Measurements from ENCODE around the gene SBF2. TPM values are rescaled to one million over a fixed set of nuclear protein-coding genes. Genes with fewer than 3 reads are reported as not detected.
A peak's percentile ranks its signal among the peaks of the same experiment; 100 is the strongest.

The SBF2 gene
- total and polyA plus RNA-seq, 2 donors (not counting 3 experiments of a cell fraction or from before 2014, with no cell fraction given): 15.4 to 42.4 TPM

DNA sequence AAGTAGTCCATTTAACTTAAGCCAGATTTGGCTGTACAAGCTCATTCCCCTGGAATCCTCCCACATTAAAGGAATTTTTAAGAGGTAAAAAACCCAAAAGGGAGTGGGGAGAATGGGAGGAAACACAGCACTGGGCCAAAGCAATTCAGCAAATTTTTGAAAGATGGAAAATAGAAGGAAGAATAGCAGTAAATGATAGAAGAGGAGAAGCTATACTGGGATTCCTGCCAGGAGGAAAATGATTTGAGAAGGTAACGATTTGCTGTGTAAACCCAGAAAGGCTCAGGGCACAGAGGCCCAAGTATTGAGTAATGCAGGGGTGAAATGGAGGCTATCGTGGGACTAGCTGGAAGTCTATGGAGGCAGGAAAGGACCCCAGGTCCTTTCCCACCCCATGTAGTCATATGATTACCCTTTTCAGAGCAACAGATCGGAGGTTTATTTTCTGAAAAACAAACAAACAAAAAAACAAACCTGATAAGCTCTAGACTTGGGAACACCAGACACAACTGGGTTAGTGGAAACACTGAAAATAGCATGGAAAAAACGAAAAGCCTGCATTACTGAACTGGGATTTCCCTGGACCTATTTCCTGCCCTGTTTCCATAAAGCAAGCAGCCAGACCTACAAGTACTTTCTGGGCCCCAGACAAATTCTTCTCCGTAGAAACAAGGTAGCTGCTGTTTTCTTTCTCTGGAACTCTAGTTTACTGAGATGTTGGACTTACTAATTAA, 490.2 kb downstream of the SBF2 start:
- Histone ChIP-seq H3K9me3 (replicated peaks; ENCODE audit: control insufficient read depth, insufficient read depth, low read length) (no peaks in the 10 kb centered on the region), H3K4me2 (ENCODE audit: insufficient read depth, low read length) (no peak overlapping the region), H3K9me1 (replicated peaks; ENCODE audit: control insufficient read depth, extremely low read depth, insufficient read depth, low read length) (no peaks in the 10 kb centered on the region), H3K9ac (replicated peaks; ENCODE audit: extremely low read depth, insufficient read depth, low read length) (no peak overlapping the region), H2AFZ (ENCODE audit: low read depth, low read length) (no peak overlapping the region), H3K79me2 (ENCODE audit: control insufficient read depth, insufficient read depth, low read length) (no peaks in the 10 kb centered on the region), H3K4me3 (replicated peaks in 1 of 3; ENCODE audit: insufficient read depth in 1 of 3, low read depth in 1 of 3, low read length in 3 of 3) (no peak overlapping the region), H3K4me1 (ENCODE audit: control insufficient read depth, extremely low read depth, insufficient read depth, low read length) (no peaks in the 10 kb centered on the region), H3K27ac (ENCODE audit: insufficient read depth, low read depth, low read length) (no peak overlapping the region), H4K20me1 (replicated peaks; ENCODE audit: control insufficient read depth, extremely low read depth, insufficient read depth, low read length) (no peaks in the 10 kb centered on the region), H3K27me3 (ENCODE audit: control insufficient read depth in 2 of 2, insufficient read depth in 2 of 2, low read length in 2 of 2) (no peaks in the 10 kb centered on the region), H3K36me3 (ENCODE audit: control insufficient read depth in 2 of 2, extremely low read depth in 1 of 2, insufficient read depth in 2 of 2, low read length in 2 of 2) (no peaks in the 10 kb centered on the region)
- FAIRE-seq: peak; percentile 68
- no TSS peak for BruUV-seq (replicated peaks)
- intact Hi-C loops (cut with micrococcal nuclease) (no loop called here), dilution Hi-C loops (cut with MboI; ENCODE audit: extremely low pct_ligation_motif_present, low sequenced_read_pairs) (no loop called here)
- POLR2A ChIA-PET: interaction anchor here (0.6 kb wide), 1 partner anchor 96 kb away, joined by 4 read pairs; no protein-coding TSS in a partner anchor
- no peak for DNase-seq (ENCODE audit: low read depth, low spot score)
- CTCF ChIA-PET: interaction anchor here (1.6 kb wide), 1 partner anchor 562 kb away, joined by 3 read pairs; no protein-coding TSS in a partner anchor
- TF ChIP-seq POLR2AphosphoS5 (IDR thresholded peaks at IDR 0.05; ENCODE audit: insufficient read depth, low read depth, low read length): no peak
- TF ChIP-seq MYC (IDR thresholded peaks at IDR 0.05; ENCODE audit: low read depth, low read length): no peak
- TF ChIP-seq GATA2 (IDR thresholded peaks at IDR 0.05; ENCODE audit: insufficient read depth, insufficient read length, low read depth, low read length): no peak
- TF ChIP-seq JUN (IDR thresholded peaks at IDR 0.05; ENCODE audit: borderline replicate concordance, insufficient read depth, insufficient read length, low read depth): no peak

GRCh38 chr11:9802291-9802861, 491.6 kb downstream of the SBF2 start:
- no peaks in the 10 kb centered on the region for H3K79me2 ChIP-seq (ENCODE audit: control insufficient read depth, insufficient read depth, low read length)
- H4K20me1 ChIP-seq (replicated peaks; ENCODE audit: control insufficient read depth, extremely low read depth, insufficient read depth, low read length): no peaks in the 10 kb centered on the region
- H3K4me1 ChIP-seq (ENCODE audit: control insufficient read depth, extremely low read depth, insufficient read depth, low read length): no peaks in the 10 kb centered on the region
- H3K27ac ChIP-seq (ENCODE audit: insufficient read depth, low read depth, low read length): no peak overlapping the region
- H3K4me2 ChIP-seq (ENCODE audit: insufficient read depth, low read length): no peak overlapping the region
- intact Hi-C loops (cut with micrococcal nuclease) (no loop called here), dilution Hi-C loops (cut with MboI; ENCODE audit: extremely low pct_ligation_motif_present, low sequenced_read_pairs) (no loop called here)
- no peaks in the 10 kb centered on the region for H3K36me3 ChIP-seq (ENCODE audit: control insufficient read depth in 2 of 2, extremely low read depth in 1 of 2, insufficient read depth in 2 of 2, low read length in 2 of 2)
- BruUV-seq (replicated peaks): no TSS peak
- no peaks in the 10 kb centered on the region for H3K9me3 ChIP-seq (replicated peaks; ENCODE audit: control insufficient read depth, insufficient read depth, low read length)
- TF ChIP-seq POLR2AphosphoS5 (IDR thresholded peaks at IDR 0.05; ENCODE audit: insufficient read depth, low read depth, low read length) (no peak), EZH2 (IDR thresholded peaks at IDR 0.05; ENCODE audit: borderline replicate concordance, low read depth, low read length, severe bottlenecking) (no peak), GATA2 (IDR thresholded peaks at IDR 0.05; ENCODE audit: insufficient read depth, insufficient read length, low read depth, low read length) (no peak), MYC (IDR thresholded peaks at IDR 0.05; ENCODE audit: low read depth, low read length) (no peak), CTCF (IDR thresholded peaks at IDR 0.05; ENCODE audit: extremely low read depth in 1 of 2, insufficient read depth in 1 of 2, low read depth in 1 of 2, low read length in 2 of 2) (no peak), FOS (IDR thresholded peaks at IDR 0.05; ENCODE audit: borderline replicate concordance, insufficient read depth, low read length) (no peak), POLR2A (IDR thresholded peaks at IDR 0.05; ENCODE audit: low read depth, low read length) (no peak), JUN (IDR thresholded peaks at IDR 0.05; ENCODE audit: borderline replicate concordance, insufficient read depth, insufficient read length, low read depth) (no peak)
- TF ChIP-seq, protein P1, sequence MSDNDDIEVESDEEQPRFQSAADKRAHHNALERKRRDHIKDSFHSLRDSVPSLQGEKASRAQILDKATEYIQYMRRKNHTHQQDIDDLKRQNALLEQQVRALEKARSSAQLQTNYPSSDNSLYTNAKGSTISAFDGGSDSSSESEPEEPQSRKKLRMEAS (IDR thresholded peaks at IDR 0.05; ENCODE audit: insufficient read depth, insufficient read length): no peak
- FAIRE-seq (peak; percentile 18), DNase-seq (ENCODE audit: low read depth, low spot score) (no peak)
- no peak overlapping the region for H2AFZ ChIP-seq (ENCODE audit: low read depth, low read length)
- ChIA-PET CTCF (interaction anchor here (1.3 kb wide), 1 partner anchor 26 kb away, joined by 5 read pairs; no protein-coding TSS in a partner anchor), POLR2A (interaction anchor here (0.5 kb wide), 1 partner anchor 511 kb away, joined by 3 read pairs; no protein-coding TSS in a partner anchor)
- no peaks in the 10 kb centered on the region for H3K9me1 ChIP-seq (replicated peaks; ENCODE audit: control insufficient read depth, extremely low read depth, insufficient read depth, low read length)
- no peak overlapping the region for H3K4me3 ChIP-seq (replicated peaks in 1 of 3; ENCODE audit: insufficient read depth in 1 of 3, low read depth in 1 of 3, low read length in 3 of 3)
- H3K9ac ChIP-seq (replicated peaks; ENCODE audit: extremely low read depth, insufficient read depth, low read length): no peak overlapping the region
- no peaks in the 10 kb centered on the region for H3K27me3 ChIP-seq (ENCODE audit: control insufficient read depth in 2 of 2, insufficient read depth in 2 of 2, low read length in 2 of 2)
